Type B pancreatic cell (in vitro differentiated cells): Measurements from ENCODE around the gene CYTH4. TPM values are rescaled to one million over a fixed set of nuclear protein-coding genes. Genes with fewer than 3 reads are reported as not detected.

ENCODE experiments used
- DNase-seq: peaks from one replicate; pipeline ENCODE4 v3.0.0; 2021; ENCODE audit warnings: mixed read lengths; ENCODE audit not compliant: unreplicated experiment; ENCODE audit errors: extremely low spot score
- H3K27ac Mint-ChIP-seq: 2 replicates; pipeline ENCODE4 v1.8.0; 2021; ENCODE audit warnings: mild to moderate bottlenecking, mixed read lengths
- H3K27me3 Mint-ChIP-seq: 2 replicates; pipeline ENCODE4 v1.8.0; 2021; ENCODE audit warnings: mixed read lengths
- H3K36me3 Mint-ChIP-seq: 2 replicates; pipeline ENCODE4 v1.8.0; 2021; ENCODE audit warnings: mixed read lengths
- H3K4me1 Mint-ChIP-seq: one replicate; pipeline ENCODE4 v1.8.0; 2021; ENCODE audit warnings: mixed read lengths; ENCODE audit not compliant: unreplicated experiment
- H3K4me3 Mint-ChIP-seq: 2 replicates; pipeline ENCODE4 v1.8.0; 2021; ENCODE audit warnings: mild to moderate bottlenecking, mixed read lengths
- H3K9me3 Mint-ChIP-seq: 2 replicates; pipeline ENCODE4 v1.8.0; 2021; ENCODE audit warnings: mixed read lengths
- total RNA-seq: library from RNA; stranded (reverse); gene quantifications from 2 replicates; pipeline ENCODE4 v1.2.1, GENCODE V29; 2021; ENCODE audit warnings: low replicate concordance
- TF ChIP-seq, protein P1 (sequence below): fragments of 200-600 bp; sonication (generic); conservative IDR thresholded peaks from 2 replicates; pipeline ENCODE4 v1.5.0; 2021; ENCODE audit warnings: antibody characterized with exemption, mild to moderate bottlenecking

Gene CYTH4
- total RNA-seq, 1 donor from 2014 or later: not detected

DNA sequence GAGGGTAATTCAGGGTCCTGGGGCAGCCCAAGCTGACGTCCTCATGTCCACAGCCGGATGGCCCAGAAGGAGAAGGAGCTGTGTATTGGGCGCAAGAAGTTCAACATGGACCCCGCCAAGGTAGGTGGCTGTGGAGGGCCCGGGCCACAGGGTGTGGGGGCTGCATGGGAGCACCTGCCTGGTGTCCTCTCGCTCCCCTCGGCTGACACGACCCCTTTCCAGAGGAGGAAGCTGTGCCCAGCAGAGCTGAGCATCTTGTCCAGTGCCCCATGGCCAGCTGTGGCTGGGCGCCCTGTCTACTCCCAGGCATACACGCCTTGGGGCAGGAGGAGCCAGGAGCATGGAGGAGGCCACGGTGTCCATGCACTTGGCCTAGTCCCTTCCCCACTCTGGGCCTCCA lies 13.6 kb downstream of the CYTH4 start:
- Mint-ChIP-seq H3K4me1 (peaks cover under 1% of the 10 kb centered on the region), H3K27me3 (peaks cover 14% of the 10 kb centered on the region), H3K36me3 (no peaks in the 10 kb centered on the region), H3K4me3 (no peak overlapping the region), H3K9me3 (no peaks in the 10 kb centered on the region), H3K27ac (no peak overlapping the region)
- DNase-seq: no peak
- TF ChIP-seq, protein P1, sequence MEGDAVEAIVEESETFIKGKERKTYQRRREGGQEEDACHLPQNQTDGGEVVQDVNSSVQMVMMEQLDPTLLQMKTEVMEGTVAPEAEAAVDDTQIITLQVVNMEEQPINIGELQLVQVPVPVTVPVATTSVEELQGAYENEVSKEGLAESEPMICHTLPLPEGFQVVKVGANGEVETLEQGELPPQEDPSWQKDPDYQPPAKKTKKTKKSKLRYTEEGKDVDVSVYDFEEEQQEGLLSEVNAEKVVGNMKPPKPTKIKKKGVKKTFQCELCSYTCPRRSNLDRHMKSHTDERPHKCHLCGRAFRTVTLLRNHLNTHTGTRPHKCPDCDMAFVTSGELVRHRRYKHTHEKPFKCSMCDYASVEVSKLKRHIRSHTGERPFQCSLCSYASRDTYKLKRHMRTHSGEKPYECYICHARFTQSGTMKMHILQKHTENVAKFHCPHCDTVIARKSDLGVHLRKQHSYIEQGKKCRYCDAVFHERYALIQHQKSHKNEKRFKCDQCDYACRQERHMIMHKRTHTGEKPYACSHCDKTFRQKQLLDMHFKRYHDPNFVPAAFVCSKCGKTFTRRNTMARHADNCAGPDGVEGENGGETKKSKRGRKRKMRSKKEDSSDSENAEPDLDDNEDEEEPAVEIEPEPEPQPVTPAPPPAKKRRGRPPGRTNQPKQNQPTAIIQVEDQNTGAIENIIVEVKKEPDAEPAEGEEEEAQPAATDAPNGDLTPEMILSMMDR: no peak

DNA sequence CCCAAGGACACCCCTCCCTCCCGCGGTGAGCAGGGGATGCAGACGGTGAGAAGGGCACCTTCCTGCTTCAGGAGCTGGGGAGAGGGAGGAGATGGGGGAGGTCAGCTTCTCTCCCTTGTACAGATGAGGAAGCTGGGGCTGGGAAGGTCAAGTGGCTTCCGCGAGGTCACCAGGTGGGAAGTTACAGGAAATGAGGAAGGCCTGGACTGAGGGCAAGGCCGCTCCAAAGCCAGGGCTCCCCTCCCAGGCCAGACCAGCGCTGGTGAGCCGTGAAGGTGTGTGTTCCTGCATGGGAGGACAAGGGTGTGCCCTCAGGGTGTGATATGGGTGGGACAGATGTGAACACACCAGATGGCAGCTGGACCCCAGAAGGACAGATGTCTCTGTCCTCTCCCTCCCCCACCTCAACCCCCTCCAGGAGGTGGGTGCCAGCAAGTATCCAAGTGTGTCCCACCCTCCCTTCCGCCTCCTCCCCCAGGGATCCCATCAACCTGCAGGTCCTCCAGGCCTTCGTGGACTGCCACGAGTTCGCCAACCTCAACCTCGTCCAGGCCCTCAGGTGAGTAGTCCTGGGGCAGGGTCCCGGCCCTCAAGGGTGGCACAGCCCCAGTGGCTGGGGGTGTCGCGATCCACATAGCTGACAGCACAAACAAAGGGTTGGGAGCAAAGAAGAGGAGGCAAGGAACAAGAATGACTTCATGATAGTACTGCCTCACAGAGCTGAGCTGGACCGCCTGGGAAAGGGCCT lies 16.6 kb downstream of the CYTH4 start:
- no peak for DNase-seq
- Mint-ChIP-seq H3K9me3 (no peaks in the 10 kb centered on the region), H3K27me3 (peaks cover 9% of the 10 kb centered on the region), H3K36me3 (no peaks in the 10 kb centered on the region), H3K4me3 (no peak overlapping the region), H3K4me1 (peaks cover 14% of the 10 kb centered on the region), H3K27ac (no peak overlapping the region)
- TF ChIP-seq, protein P1: no peak

DNA sequence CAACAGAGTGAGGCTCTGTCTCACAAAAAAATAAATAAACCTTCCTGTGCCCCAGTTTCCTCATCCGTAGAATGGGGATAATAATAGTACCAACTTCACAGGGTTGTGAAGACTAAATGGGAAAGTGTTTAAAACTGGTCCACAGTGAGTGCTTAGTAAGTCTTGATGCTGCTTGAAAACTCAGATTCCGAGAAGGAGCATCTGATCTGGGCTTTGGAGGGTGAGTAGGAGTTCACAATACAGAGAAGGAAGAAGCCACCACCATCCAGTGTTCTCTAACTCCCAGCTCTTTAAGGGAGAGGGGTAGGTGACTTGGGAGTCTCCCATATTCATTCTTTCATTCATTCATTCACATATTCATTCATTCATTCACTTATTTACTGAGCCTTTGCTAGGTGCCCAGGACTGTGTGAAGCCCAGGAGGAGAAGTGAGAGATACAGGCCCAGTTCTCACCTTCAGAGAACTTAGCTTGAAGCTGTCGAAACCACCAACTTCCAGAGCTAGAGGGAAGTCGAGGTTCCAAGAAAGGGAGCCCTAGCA lies 17.7 kb downstream of the CYTH4 start:
- peaks cover 9% of the 10 kb centered on the region for H3K27me3 Mint-ChIP-seq
- H3K36me3 Mint-ChIP-seq: no peaks in the 10 kb centered on the region
- TF ChIP-seq, protein P1: no peak
- H3K27ac Mint-ChIP-seq: no peak overlapping the region
- H3K9me3 Mint-ChIP-seq: no peaks in the 10 kb centered on the region
- peaks cover 17% of the 10 kb centered on the region for H3K4me1 Mint-ChIP-seq
- DNase-seq: no peak
- no peak overlapping the region for H3K4me3 Mint-ChIP-seq

DNA sequence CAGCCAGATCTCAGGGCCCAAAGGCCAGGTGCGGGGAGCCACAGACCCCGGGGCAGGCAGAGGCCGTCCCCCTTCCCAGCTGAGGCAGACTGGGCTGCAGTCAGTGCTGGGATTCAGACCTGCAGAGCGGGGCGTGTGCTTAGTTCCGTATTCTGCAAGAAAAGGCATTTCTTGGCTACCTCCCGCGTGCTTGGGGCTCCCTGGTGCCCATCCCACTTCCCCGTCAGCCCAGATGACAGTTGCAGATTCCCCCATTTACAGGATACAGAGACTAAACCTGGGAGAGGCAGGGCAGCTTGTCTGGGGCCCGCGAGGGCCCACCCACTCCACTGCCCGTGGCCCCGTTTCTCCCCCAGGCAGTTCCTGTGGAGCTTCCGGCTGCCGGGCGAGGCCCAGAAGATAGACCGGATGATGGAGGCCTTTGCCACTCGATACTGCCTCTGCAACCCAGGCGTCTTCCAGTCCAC lies 18.3 kb downstream of the CYTH4 start:
- TF ChIP-seq, protein P1: no peak
- no peak overlapping the region for H3K27ac Mint-ChIP-seq
- H3K4me3 Mint-ChIP-seq: no peak overlapping the region
- peaks cover 17% of the 10 kb centered on the region for H3K4me1 Mint-ChIP-seq
- DNase-seq: no peak
- H3K36me3 Mint-ChIP-seq: no peaks in the 10 kb centered on the region
- no peaks in the 10 kb centered on the region for H3K9me3 Mint-ChIP-seq
- H3K27me3 Mint-ChIP-seq: peaks cover 8% of the 10 kb centered on the region

DNA sequence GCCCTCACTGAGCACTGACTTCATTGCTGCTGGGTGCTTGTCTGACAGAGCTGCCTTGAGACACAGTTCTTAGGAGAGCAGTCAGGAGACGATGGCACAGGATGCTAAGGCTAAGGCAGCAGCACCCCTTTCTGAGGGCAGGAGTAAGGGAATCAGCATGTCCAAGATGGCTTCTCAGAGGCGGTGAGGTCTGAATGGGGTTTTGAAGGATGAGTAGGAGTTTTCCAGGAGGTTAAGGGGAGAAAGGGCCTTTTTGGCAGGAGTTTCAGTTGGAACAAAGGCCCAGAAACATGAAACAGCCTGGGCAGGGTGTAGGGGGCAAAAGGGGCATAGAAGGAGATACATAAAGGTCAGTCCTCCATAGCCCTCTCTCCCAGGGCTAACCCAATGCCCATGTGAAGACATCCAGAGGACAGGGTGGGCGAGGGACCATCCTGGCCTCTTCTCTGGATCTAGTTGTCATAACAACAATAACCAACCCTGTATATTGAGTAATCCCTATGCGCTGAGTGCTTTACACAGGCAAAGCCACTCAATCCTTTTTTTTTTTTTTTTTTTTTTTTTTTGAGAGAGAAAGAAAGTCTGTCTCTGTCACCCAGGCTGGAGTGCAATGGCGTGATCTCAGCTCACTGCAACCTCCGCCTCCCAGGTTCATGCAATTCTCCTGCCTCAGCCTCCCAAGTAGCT lies 19.0 kb downstream of the CYTH4 start:
- H3K4me1 Mint-ChIP-seq: peaks cover 17% of the 10 kb centered on the region

More for the DNA sequence above, 19.0 kb downstream of the CYTH4 start:
- peaks cover 8% of the 10 kb centered on the region for H3K27me3 Mint-ChIP-seq
- DNase-seq: no peak
- TF ChIP-seq, protein P1: no peak
- H3K27ac Mint-ChIP-seq: no peak overlapping the region
- H3K9me3 Mint-ChIP-seq: no peaks in the 10 kb centered on the region
- no peaks in the 10 kb centered on the region for H3K36me3 Mint-ChIP-seq
- H3K4me3 Mint-ChIP-seq: no peak overlapping the region
